ENCODE results near the gene AGBL4. TPM values are rescaled to one million over a fixed set of nuclear protein-coding genes. Genes with fewer than 3 reads are reported as not detected.

Gene AGBL4
- total and polyA plus RNA-seq, 2 of the 4 experiments (the other 2 are of a cell fraction), result not detected

DNA sequence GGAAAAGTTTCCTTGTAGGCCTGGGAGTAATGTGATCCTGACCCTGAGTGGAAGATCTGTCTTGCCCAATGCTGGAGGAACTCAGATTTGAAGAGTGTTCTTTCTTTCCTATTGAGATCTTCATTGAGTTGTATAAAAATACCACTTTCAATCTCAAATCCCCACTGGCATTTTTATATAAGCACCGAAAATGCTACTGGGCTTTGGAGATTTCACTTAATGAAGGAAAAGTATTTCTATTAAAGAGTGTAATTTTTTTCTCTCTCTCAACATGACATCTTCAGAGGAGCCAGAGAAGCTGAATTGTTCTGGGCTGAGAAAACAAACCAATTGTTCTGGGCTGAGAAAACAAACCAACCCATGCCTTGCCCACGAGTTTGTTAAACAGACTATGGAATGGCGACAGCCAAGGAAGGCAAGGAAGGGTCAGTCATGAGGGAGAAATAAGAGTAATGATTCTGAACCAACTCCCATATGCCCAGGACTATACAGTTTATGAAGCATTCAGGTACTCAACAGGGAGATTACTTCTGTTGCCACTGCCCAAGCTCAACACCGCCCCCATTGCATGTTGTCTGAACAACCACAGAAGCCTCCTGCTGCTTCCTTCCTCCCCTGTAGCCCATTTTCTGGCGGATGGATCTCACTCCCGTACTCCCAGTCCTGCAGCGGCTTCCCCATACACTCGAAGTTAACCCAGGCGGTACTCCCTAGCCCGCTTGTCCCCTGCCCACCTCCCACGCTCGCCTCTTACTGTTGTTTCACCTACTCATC is 1350.2 kb downstream of the AGBL4 start:
- no peaks in the 10 kb centered on the region for H3K9me1 ChIP-seq (ENCODE audit: insufficient read depth, low read length)
- H3K79me1 ChIP-seq (ENCODE audit: low read depth in 1 of 2, low read length in 2 of 2), result no peaks in the 10 kb centered on the region
- no peak overlapping the region for H2BK15ac ChIP-seq (ENCODE audit: low read depth, low read length)
- no peak for TF ChIP-seq MXI1 (IDR thresholded peaks at IDR 0.05; ENCODE audit: borderline replicate concordance, low read depth, low read length)
- no peak for TF ChIP-seq SMC3 (IDR thresholded peaks at IDR 0.05; ENCODE audit: low read depth, low read length)
- no peak for TF ChIP-seq CTCF (conservative IDR thresholded peaks at IDR 0.05; ENCODE audit: low read depth, low read length)
- no peak for TF ChIP-seq BHLHE40 (IDR thresholded peaks at IDR 0.05; ENCODE audit: low read depth, low read length)
- TF ChIP-seq FOS (IDR thresholded peaks at IDR 0.05; ENCODE audit: low read depth, low read length), result no peak
- TF ChIP-seq NFE2L2 (IDR thresholded peaks at IDR 0.05; ENCODE audit: low read depth, low read length), result no peak
- no peak for TF ChIP-seq MAFK (IDR thresholded peaks at IDR 0.05; ENCODE audit: low read depth, low read length)
- no peak for TF ChIP-seq ELK1 (IDR thresholded peaks at IDR 0.05; ENCODE audit: borderline replicate concordance, low read depth, low read length)
- TF ChIP-seq CEBPB (IDR thresholded peaks at IDR 0.05; ENCODE audit: low read depth, low read length), result no peak
- TF ChIP-seq RAD21 (IDR thresholded peaks at IDR 0.05; ENCODE audit: low read length), result no peak
- no peak for TF ChIP-seq RCOR1 (IDR thresholded peaks at IDR 0.05; ENCODE audit: insufficient replicate concordance, low read length)
- no peak for TF ChIP-seq MAZ (IDR thresholded peaks at IDR 0.05; ENCODE audit: borderline replicate concordance, low read depth, low read length)
- no peak for TF ChIP-seq USF2 (IDR thresholded peaks at IDR 0.05; ENCODE audit: low read depth, low read length)
- TF ChIP-seq RFX5 (IDR thresholded peaks at IDR 0.05; ENCODE audit: low read depth, low read length), result no peak
- TF ChIP-seq CHD1 (IDR thresholded peaks at IDR 0.05; ENCODE audit: low read depth, low read length), result no peak
- TF ChIP-seq POLR2A (IDR thresholded peaks at IDR 0.05; ENCODE audit: low read depth, low read length), result no peak
- no peak overlapping the region for H3K4ac ChIP-seq (ENCODE audit: low read depth, low read length)
- intact Hi-C loops (cut with micrococcal nuclease) (no loop called here), dilution Hi-C loops (cut with HindIII; ENCODE audit: low sequenced_read_pairs, unreplicated experiment) (no loop called here), in situ Hi-C loops (cut with MboI; ENCODE audit: low sequenced_read_pairs) (loop anchor here (10.0 kb wide), 1 partner anchor 1671 kb away; no protein-coding TSS in a partner anchor)
- no peak overlapping the region for H4K91ac ChIP-seq (ENCODE audit: insufficient read depth, low read depth, low read length)
- H2BK20ac ChIP-seq (ENCODE audit: low read depth, low read length), result no peak overlapping the region
- H4K20me1 ChIP-seq (ENCODE audit: insufficient read depth, low read length), result no peaks in the 10 kb centered on the region
- no peak overlapping the region for H3K4me2 ChIP-seq (ENCODE audit: low read depth, low read length)
- H2BK120ac ChIP-seq (ENCODE audit: low read depth, low read length), result no peak overlapping the region
- no peak overlapping the region for H2BK5ac ChIP-seq (ENCODE audit: low read depth, low read length, poor library complexity, severe bottlenecking)
- no peak overlapping the region for H2AK9ac ChIP-seq (replicated peaks; ENCODE audit: low read depth, low read length, poor library complexity)
- POLR2A ChIA-PET (ENCODE audit: unreplicated experiment), result no interaction called here
- no peaks in the 10 kb centered on the region for H3K27me3 ChIP-seq (ENCODE audit: control insufficient read depth, insufficient read depth, low read length)
- no peak overlapping the region for H3K56ac ChIP-seq (ENCODE audit: extremely low read depth, insufficient read depth, low read length)
- no peak for DNase-seq
- H3K23ac ChIP-seq (ENCODE audit: low read depth, low read length), result no peak overlapping the region
- no peak overlapping the region for H4K5ac ChIP-seq (ENCODE audit: low read depth, low read length)
- H3K9ac ChIP-seq (ENCODE audit: low read depth, low read length), result no peak overlapping the region
- H2AK5ac ChIP-seq (ENCODE audit: low read depth, low read length), result no peak overlapping the region
- ATAC-seq (ENCODE audit: low read depth), result no peak
- no peak overlapping the region for H3K27ac ChIP-seq (ENCODE audit: insufficient read depth, low read length)
- no peak overlapping the region for H3K14ac ChIP-seq (replicated peaks; ENCODE audit: low read depth, low read length)
- BruUV-seq (replicated peaks), result no TSS peak
- H3K4me3 ChIP-seq (ENCODE audit: insufficient read depth, low read depth, low read length), result no peak overlapping the region
- WGBS, 2 experiments (ENCODE audit: extremely low coverage in 2 of 2, insufficient read length in 1 of 2), result 47% methylated on average over 5 of the region's 12 CpGs; no CpG with 5 or more reads in 1 of the 2 experiments
- CTCF ChIA-PET, result no interaction called here
- no peaks in the 10 kb centered on the region for H3K36me3 ChIP-seq (ENCODE audit: control insufficient read depth, insufficient read depth, low read length)
- H2AFZ ChIP-seq (replicated peaks; ENCODE audit: low read length, poor library complexity), result no peak overlapping the region
- no peak overlapping the region for H4K8ac ChIP-seq (ENCODE audit: low read depth in 2 of 2, low read length in 2 of 2)
- H3K9me3 ChIP-seq (ENCODE audit: control insufficient read depth, insufficient read depth, low read length), result no peaks in the 10 kb centered on the region
- H3K18ac ChIP-seq (ENCODE audit: low read depth, low read length), result no peak overlapping the region
- no peaks in the 10 kb centered on the region for H3K4me1 ChIP-seq (ENCODE audit: control insufficient read depth, insufficient read depth, low read length)
